NOMO-1 treated with DMSO at 0.1 percent for 48 hours (cell line): ENCODE data around the gene TCTN1.
"Not testable (repeated sequence)": the region's sequence is repeated elsewhere in the genome, so short reads cannot be mapped to it uniquely, and the experiment has no call there.

Experiments
- DNase-seq: peaks from one replicate; lab custom pipeline; 2025; ENCODE audit not compliant: unreplicated experiment; lab: John Stamatoyannopoulos, UW

Gene TCTN1

DNA sequence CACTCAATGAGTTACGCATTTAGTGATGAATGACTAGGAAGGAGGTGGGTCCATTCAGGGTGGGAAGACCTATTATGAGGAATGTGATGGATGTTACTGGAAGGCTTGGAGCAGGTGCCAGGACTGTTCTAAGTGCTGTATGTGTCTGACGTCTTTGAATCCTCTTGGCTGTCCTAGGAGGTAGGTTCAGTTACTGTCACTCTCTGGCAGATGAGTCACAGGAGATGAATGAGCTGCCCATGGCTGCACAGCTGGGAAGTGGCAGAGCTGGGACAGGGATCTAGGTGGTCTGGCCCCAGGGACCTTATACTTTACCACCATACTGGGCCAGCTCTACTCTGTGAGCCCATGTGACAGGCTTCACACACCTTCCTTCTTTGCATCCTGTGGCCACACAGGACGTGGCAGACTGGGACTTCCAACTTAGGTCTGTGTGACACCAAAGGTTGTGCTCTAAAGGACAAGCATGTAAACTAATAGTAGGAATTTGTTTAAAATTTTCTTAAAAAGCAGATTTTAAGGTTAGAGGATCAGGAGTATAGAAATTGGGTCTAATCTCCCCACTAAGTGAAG, 24.0 kb downstream of the TCTN1 start:
- DNase-seq = no peak

- no peak for DNase-seq
Measured at GRCh38 chr12:110638796-110639195, 24.9 kb downstream of the TCTN1 start.

DNA sequence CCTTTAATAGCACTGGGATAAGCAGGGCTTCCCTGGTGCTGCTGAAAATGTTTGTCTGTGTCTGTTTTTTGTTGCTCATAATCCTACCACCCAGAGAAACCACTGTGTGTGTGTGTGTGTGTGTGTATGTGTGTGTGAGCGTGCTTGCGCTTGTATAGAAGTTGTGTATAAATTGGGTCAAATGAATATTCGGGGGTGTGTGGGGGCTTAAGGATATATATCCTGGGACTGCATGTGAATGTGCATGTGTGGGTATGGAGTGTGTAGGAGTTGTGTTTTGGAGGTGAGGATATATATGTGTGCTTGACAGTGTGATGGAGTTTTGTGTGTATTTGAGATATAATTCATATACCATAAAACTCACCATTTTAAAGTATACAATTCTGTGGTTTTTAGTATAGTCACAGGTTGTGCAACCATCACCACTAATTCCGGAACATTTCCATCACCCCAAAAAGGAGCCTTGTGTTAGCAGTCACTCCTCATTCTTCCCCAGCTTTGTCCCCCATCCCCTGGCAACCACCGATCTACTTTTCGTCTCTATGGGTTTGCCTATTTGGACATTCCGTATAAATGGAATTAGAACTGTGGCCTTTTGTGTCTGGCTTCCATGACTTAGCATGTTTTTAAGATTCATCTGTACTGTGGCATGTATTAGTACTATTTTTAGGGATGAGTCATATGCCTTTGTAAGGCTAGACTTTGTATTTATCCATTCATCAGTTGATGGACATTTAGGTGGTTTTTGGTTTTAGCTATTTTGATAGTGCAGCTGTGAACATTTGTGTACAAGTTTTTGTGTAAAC, 25.6 kb downstream of the TCTN1 start:
- peak; percentile 84 for DNase-seq

- no peak for DNase-seq
Measured at GRCh38 chr12:110640275-110641025, 26.5 kb downstream of the TCTN1 start.

- DNase-seq = no peak
Measured at GRCh38 chr12:110641521-110641920, 27.6 kb downstream of the TCTN1 start.

- DNase-seq = no peak
Measured at GRCh38 chr12:110647631-110648040, 33.7 kb downstream of the TCTN1 start.

GRCh38 chr12:110649341-110649847, 35.5 kb downstream of the TCTN1 start:
- peak; percentile 27 for DNase-seq

DNA sequence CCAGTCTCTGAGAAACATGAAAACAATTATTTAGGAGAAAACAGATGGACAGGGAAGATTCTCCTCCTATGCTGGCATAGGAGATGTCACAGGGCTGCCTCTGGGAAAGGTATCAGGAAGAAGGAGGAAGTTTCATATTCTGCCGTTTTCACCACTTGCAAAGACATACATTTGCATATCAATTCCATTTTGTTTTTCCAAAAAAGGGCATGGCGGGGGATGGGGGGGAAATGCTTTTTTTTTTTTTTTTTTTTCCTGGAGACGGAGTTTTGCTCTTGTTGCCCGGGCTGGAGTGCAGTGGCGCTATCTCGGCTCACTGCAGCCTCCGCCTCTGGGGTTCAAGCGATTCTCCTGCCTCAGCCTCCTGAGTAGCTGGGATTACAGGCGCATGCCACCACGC, 40.3 kb downstream of the TCTN1 start:
- DNase-seq = not testable (repeated sequence)

DNA sequence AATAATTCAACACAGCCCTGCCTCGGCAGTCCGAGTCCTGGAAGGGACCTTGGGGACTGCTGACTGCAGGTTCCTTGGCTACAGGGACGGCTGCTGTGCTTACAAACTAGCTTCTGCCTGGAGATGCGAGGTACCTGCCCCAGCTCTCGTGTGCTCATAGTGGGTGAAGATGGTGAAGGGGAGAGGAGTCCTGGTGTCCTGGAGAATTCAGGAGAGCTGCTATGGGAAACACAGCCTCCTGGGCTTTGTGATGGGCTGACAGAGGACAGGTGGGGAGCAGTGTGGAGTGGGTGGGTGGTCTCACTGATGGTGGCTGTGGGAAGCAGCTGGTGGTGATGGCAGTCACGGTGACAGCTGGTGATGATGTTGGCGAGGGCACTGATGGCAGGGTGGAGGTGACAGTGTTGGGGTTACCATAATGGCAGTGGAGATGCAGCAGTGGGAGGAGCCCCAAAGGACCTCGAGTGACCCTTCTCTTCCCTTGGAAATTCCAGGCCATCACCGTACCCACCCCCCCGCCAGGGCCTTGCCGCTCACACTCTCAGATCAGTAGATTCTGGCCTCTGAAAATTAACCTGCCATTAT, 42.2 kb downstream of the TCTN1 start:
- DNase-seq = no peak

DNA sequence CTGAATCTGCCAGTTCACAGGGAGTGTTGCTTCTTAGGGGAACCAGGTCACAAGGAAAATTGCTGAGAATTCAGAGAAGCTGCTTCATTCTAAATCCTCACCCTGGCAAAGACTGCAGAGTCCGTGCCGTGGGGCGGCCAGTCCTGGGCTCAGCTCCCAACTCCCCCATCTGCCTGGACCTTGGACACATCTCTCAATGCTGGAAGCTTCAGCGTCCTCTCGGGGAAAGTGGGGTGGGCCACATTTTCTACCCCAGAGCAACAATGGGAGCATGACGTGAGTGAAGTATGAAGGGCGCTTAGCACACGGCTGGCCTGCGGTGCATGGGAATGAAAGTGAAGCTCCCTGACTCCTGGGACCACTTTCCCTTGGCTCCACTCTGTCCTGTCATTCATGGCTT, 43.8 kb downstream of the TCTN1 start:
- DNase-seq = no peak

DNA sequence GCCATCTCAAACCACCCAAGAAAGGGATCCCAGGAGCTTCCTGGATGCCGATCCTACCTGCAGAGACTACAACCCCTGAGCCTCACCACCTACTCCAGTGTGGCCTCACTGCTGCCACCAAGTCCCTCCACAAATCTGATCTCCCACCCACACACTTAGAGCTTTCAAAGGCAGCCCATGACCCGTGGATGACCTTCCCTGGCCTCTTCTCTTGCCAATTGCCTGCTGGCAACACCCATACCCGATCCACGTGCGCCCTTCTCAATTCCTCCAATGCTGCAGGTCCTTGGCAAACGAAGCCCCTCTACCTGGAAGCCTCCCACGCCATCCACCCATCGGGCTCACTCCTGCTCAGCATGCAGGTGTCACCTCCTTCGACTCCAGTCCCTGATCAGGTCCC, 44.3 kb downstream of the TCTN1 start:
- DNase-seq = no peak

GRCh38 chr12:110658878-110659277, 44.9 kb downstream of the TCTN1 start:
- no peak for DNase-seq

DNA sequence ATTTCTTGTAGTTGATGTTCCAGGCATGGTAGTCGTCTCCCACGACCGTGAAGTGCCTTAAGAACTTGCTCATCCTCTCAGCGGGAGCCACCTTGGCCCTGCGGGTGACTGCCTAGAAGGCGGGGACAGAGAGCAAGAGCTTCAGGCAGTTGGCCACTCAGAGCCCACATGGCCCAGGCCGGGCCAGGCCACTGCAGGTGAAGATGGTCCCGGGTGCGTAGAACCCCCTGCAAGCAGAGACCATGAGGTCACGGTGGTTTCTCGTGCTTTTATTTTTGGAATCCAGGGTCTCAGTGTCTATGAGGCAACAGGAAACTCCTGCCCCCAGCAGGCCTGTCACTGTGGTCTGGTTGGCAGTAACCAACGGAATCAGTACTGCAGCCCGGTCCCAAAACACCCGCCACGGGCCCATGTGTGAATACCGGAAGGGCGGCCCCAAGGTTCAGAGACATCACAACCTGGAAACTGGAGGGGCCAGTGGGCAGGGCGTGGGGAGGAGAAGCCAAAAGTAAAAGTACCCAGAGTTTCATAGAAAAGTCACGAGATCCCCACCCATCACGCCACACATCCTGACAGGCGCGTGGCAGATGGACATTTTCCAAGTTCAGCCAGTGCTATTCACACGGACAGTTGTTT, 47.5 kb downstream of the TCTN1 start:
- peak; percentile 86 for DNase-seq

GRCh38 chr12:110666892-110667291, 53.0 kb downstream of the TCTN1 start:
- DNase-seq = no peak

- DNase-seq = no peak
Measured at GRCh38 chr12:110667671-110668070, 53.7 kb downstream of the TCTN1 start.

DNA sequence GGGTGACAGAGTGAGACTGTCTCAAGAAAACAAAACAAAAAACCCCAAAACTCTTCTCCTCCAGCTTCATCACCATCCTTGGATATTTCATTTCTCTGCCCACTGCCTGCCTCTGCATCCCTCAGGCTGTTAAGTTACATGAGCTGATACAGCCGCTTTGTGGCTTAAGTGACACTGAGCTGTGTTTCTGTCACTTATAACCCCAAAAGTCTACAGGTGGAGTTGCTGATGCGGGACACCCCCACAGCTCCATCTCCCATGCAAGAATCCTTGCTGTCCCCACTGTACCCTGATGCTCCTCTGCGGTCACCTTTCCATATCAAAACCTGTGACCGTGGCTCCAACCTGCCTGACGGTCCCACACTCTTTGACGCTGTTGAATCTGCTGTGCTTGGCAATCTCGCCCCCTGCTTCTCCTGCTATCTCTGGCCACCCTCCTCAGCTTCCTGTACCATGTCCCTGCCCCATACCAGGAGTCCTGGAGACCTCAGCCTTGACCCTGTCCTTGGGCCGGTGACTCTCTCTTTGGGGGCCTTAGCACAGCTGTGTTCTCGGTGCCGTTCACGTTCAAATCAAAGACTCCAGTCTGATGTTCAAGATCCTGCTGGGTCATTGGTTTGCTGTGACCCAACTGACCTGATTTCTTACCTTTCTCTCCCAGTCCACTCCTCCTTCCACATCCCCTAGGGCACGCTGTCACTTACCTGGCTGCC, 54.7 kb downstream of the TCTN1 start:
- no peak for DNase-seq

- peak; percentile 55 for DNase-seq
Measured at GRCh38 chr12:110669193-110669502, 55.2 kb downstream of the TCTN1 start.

DNA sequence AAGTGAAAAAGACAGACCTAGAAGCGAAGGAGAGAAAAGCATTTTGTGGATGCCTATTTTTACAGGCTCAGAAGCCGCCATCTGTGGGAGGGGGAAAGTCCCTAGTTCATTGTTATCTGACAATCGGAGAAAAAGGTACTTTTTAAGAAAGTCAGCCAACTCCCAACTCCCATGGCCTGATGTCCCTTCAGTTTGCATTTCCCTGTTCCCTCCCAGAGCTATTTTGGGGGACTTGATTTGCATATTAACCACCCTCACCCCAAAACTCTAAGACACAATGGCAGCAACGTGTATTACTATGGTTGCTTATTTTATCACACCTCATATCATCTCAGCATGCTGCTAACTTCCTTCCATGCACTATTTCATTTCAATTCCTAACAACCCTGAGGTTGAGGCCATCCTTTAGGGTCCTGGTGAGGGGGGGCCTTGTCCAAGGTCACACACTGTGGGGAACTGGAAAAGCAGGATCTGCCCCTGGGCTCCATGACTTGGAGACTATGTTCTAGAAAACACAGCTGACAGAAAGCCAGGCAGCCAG, 56.3 kb downstream of the TCTN1 start:
- no peak for DNase-seq

GRCh38 chr12:110676171-110676570, 62.2 kb downstream of the TCTN1 start:
- no peak for DNase-seq

- peak; percentile 76 for DNase-seq
Measured at GRCh38 chr12:110677206-110677911, 63.4 kb downstream of the TCTN1 start.
